Stimulated activated CD4-positive, alpha-beta T cell treated with anti-CD3 and anti-CD28 coated beads, TNF-alpha, amount 100 ng/mL, for 1 hour (primary cell): ENCODE measurements around the gene BRCA2.

Experiments
- DNase-seq, 3 donors: peaks; one replicate each; pipeline ENCODE4 v3.0.0-alpha.2; 2020; ENCODE audit warnings: low read depth in 3 of 3, low spot score in 1 of 3

BRCA2 gene

GRCh38 chr13:32384702-32385101, 69.4 kb downstream of the BRCA2 start:
- no peak for DNase-seq

- DNase-seq = no peak
Observed at GRCh38 chr13:32385410-32385809, 70.1 kb downstream of the BRCA2 start.

GRCh38 chr13:32390048-32390447, 74.7 kb downstream of the BRCA2 start:
- DNase-seq = no peak

- no peak for DNase-seq
Observed at GRCh38 chr13:32390484-32390883, 75.2 kb downstream of the BRCA2 start.

GRCh38 chr13:32391101-32391619, 75.9 kb downstream of the BRCA2 start:
- no peak for DNase-seq

- no peak for DNase-seq
Observed at GRCh38 chr13:32403108-32403507, 87.8 kb downstream of the BRCA2 start.

GRCh38 chr13:32407854-32408253, 92.5 kb downstream of the BRCA2 start:
- no peak for DNase-seq

- no peak for DNase-seq
Observed at GRCh38 chr13:32408296-32409000, 93.1 kb downstream of the BRCA2 start.

- no peak for DNase-seq
Observed at GRCh38 chr13:32409001-32409313, 93.6 kb downstream of the BRCA2 start.

- no peak for DNase-seq
Observed at GRCh38 chr13:32409561-32410421, 94.5 kb downstream of the BRCA2 start.

- DNase-seq = no peak
Observed at GRCh38 chr13:32413284-32413683, 98.0 kb downstream of the BRCA2 start.

GRCh38 chr13:32414580-32414979, 99.3 kb downstream of the BRCA2 start:
- no peak for DNase-seq

- DNase-seq = no peak
Observed at GRCh38 chr13:32415019-32415418, 99.7 kb downstream of the BRCA2 start.

- DNase-seq = no peak
Observed at GRCh38 chr13:32417995-32418394, 102.7 kb downstream of the BRCA2 start.

GRCh38 chr13:32419862-32420261, 104.6 kb downstream of the BRCA2 start:
- DNase-seq = no peak

GRCh38 chr13:32423592-32423991, 108.3 kb downstream of the BRCA2 start:
- DNase-seq = no peak

- no peak for DNase-seq
Observed at GRCh38 chr13:32425158-32425557, 109.8 kb downstream of the BRCA2 start.

GRCh38 chr13:32426191-32426989, 111.1 kb downstream of the BRCA2 start:
- no peak for DNase-seq

- peak in 1 of 3 donors; percentile 39 for DNase-seq
Observed at GRCh38 chr13:32426990-32427851, 111.9 kb downstream of the BRCA2 start.

GRCh38 chr13:32427852-32428580, 112.7 kb downstream of the BRCA2 start, which contains the start of gene N4BP2L1:
N4BP2L1 (minus strand) TSS chr13:32428130; CDS start chr13:32428082, 48 bp downstream.
- DNase-seq = peak; percentile 57 to 74 (median 59)
